Keratinocyte (primary cell): Measurements from ENCODE around the gene SUN1.

Experiments
- EZH2 ChIP-seq: IDR thresholded peaks from one replicate; pipeline ENCODE4 v1.6.1; 2012; ENCODE audit warnings: inconsistent platforms, mild to moderate bottlenecking, low read length, moderate library complexity
- TF ChIP-seq, protein P1 (sequence below), 3 experiments: IDR thresholded peaks in 1 of 3; conservative IDR thresholded peaks in 1 of 3; optimal IDR thresholded peaks in 1 of 3; 2 replicates in 2 of 3; 3 replicates in 1 of 3; pipeline versions ENCODE3 to v1.5.1; 2011; ENCODE audit warnings: low read length in 3 of 3, mild to moderate bottlenecking in 3 of 3, moderate library complexity in 2 of 3, control low read depth in 1 of 3, inconsistent platforms in 1 of 3; ENCODE audit not compliant: insufficient read depth in 2 of 3; ENCODE audit errors: extremely low read depth in 1 of 3

GRCh38 chr7:913736-914520 lies 81.7 kb downstream of the SUN1 start:
- TF ChIP-seq, protein P1, sequence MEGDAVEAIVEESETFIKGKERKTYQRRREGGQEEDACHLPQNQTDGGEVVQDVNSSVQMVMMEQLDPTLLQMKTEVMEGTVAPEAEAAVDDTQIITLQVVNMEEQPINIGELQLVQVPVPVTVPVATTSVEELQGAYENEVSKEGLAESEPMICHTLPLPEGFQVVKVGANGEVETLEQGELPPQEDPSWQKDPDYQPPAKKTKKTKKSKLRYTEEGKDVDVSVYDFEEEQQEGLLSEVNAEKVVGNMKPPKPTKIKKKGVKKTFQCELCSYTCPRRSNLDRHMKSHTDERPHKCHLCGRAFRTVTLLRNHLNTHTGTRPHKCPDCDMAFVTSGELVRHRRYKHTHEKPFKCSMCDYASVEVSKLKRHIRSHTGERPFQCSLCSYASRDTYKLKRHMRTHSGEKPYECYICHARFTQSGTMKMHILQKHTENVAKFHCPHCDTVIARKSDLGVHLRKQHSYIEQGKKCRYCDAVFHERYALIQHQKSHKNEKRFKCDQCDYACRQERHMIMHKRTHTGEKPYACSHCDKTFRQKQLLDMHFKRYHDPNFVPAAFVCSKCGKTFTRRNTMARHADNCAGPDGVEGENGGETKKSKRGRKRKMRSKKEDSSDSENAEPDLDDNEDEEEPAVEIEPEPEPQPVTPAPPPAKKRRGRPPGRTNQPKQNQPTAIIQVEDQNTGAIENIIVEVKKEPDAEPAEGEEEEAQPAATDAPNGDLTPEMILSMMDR (optimal IDR thresholded peaks at IDR 0.05 in 1 of 3, IDR thresholded peaks at IDR 0.05 in 1 of 3, conservative IDR thresholded peaks at IDR 0.05 in 1 of 3; ENCODE audit: extremely low read depth in 1 of 3, insufficient read depth in 2 of 3, low read length in 3 of 3): peak in 1 of 3 experiments; percentile 55
- TF ChIP-seq EZH2: no peak
